Hypothalamus (tissue), 51 donors: ENCODE measurements around the gene HMGN3.

Experiments used
- DNase-seq, 51 donors: peaks; one replicate each; lab custom pipeline; 2025; lab: John Stamatoyannopoulos, UW

HMGN3 gene

DNA sequence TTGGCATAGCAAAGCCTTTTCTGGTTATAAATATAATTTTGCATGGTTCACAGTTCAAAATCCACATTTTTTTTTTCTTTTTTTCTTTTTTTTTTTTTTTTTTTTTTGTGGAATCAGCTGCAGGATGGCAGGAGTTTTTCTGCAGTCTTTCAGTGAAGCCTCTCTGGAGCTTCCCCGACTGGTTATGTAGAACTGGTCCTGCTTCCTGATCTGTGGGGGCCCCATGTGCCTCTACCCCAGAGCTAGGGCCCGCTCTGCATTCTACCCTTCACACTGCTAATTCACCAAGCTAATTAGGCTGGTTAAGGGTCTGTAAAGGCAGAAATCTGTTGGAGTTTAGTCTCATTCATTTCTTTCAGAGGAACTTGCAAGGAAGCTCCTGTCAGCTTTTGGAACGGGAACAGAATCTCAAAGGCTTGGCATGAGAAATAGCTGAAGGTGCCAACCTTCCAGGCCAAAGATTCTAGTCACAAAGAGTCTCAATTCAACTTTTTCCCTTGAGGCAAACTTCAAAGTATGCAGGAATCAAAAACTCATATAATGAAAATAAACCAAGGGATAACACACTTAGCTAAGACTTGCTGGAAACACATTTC, 45.5 kb downstream of the HMGN3 start:
- DNase-seq = peak in 12 of 51 donors; percentile 0 to 36 (median 4)

DNA sequence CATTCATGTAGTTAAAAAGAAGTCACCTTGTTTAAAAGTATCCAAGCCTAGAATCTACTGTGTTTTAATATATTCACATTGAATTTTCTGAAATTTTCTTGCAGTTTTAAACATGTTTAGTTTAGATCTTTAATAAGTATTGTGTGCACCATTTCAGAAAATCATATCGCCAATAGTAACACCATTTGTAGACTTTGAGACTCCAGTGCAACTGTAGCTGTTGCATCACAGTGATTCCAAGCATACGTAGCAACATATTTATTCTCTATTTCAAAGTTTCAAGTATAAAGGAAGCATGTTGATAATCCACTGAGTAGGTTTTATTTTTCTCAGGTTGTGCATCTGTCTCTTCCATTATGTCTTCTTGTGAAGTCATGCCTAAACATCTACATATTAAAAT, 46.4 kb downstream of the HMGN3 start:
- no peak for DNase-seq

DNA sequence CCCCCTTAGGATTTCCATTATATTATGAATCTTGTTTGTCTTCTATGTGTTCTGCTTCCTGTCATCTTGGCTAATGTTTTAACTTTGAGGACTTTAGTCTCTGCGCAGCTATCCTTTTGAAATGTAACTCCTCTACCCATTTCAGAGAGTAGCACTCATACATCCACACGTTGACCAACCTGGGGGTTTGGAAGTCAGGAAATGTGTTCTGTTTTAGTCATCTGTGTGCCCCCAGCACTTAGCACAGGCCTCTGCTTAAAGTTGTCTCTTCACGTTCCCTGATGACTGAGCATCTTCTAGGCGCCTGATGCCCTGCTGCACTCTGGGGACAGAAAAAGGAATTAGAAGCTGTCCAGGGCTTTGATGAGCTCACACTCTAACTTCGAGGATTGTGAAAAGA, 47.9 kb downstream of the HMGN3 start:
- DNase-seq = no peak

DNA sequence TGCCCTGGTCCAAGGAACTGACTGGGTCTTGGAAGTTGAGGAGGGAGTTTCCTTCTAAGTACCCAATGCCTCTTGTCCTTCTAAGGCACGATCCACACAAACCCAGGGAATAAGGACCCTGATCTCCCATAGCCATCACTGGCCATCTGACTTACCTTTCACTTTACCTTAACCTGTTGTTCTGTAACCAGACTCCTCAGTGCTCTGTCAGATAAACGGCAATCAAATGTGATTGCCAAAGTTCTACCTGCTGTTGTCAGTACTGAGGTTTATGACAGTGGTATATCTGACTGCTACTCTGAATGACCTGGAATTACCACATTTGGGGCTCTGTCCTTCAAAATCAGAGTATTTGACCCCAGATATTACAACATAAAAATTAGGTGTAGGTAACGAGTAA, 49.8 kb downstream of the HMGN3 start:
- DNase-seq = no peak

DNA sequence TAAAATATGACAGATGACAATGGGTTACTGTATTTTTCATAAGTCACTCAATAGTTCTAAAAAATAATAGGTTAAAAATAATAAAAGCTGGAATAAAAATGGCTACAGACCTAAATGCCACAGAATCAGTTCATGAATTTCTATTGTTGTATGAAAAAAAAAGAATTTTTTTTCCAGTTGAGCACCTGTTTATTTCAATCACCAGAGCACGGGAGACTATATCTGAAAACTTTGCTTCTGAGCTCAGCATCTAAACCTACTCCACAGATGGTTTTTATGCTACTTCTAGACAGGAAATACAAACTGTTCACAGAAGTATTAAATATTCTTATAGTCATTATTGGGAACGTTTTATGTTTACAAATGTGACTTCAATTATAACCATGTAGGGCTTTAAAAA, 50.4 kb downstream of the HMGN3 start:
- DNase-seq = no peak

DNA sequence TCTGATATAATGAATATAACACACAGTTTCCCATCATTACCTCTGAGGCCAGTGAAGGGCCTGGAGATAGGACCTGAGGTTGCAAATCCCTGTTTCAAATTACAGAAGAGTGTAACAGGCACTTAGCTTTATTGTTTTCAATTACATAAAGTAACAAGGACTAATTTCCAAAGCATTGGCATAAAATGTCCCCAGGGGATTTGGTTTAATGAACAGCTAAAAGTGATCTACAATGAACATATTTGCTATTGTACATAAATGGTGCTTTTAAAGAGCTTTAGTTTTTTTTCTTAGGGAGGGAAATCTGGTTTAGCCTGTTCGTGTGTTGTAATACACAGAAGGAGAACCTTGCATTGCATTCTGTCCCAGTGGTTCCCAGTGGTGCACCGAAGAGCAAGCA, 54.4 kb downstream of the HMGN3 start:
- no peak for DNase-seq

DNA sequence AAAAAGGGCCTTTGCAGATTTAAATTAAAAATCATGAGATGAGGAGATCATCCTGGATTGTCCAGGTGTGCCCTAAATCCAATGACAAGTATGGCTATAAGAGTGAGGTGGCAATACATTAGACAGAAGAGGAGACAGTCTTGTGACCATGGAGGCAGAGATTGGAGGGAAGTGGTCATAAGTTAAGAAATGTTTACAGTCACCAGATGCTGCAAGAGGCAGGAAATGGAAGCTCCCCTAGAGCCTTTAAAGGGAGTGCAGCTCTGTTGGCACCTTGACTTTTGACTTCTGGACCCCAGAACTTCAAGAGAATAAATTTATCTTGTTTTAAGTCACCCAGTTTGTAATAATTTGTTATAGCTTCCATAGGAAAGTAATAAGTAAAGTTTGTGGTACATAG, 61.1 kb downstream of the HMGN3 start:
- no peak for DNase-seq

DNA sequence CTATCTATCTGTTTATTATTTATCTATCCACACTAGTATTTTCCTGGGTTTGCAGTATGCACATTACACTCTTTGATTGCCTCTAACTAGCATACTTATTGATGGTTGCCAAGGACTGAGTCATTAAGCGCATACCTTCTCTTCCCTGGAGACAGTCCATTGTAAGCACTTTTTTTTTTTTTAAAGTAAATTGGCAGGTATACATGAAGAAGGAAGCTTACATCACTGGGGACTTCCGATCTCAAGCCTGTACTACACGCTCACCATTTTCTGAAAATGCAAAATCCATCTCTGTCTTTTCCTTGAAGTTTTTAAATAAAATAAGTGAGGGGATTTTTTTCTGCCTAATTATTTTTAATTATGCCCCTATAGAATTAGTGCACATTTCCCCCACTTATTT, 63.5 kb downstream of the HMGN3 start:
- no peak for DNase-seq

DNA sequence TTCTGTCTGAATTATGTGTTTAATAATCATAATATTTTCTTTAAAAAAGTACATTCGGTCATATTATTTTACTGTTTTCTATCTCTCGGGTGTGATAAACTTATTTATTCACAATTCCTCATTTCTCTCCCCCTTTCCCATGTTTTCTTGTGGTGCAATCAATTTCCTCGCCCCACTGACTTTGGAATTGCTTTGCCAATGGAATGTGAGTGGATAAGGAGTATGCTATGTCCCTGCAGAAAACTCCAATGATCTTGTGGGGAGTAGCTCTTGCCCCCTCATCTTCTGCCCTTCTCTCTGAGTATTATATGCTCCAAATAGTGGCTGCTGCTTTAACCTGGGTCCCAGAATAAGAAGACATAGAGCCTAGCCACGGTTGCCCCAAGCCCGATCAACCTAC, 64.1 kb downstream of the HMGN3 start:
- DNase-seq = no peak

DNA sequence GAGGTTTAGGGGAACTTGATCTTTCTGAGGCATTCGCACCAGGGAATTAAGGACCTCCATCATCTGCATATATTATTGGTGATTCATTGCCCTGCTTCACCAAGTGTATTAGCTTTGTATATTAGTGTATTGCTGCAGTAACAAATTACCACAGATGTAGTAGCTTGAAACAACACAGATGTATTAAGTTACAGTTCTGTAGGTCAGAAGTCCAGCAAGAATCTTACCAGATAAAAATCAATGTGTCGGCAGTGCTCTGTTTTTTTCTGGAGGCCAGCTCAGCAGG, 65.8 kb downstream of the HMGN3 start:
- no peak for DNase-seq

DNA sequence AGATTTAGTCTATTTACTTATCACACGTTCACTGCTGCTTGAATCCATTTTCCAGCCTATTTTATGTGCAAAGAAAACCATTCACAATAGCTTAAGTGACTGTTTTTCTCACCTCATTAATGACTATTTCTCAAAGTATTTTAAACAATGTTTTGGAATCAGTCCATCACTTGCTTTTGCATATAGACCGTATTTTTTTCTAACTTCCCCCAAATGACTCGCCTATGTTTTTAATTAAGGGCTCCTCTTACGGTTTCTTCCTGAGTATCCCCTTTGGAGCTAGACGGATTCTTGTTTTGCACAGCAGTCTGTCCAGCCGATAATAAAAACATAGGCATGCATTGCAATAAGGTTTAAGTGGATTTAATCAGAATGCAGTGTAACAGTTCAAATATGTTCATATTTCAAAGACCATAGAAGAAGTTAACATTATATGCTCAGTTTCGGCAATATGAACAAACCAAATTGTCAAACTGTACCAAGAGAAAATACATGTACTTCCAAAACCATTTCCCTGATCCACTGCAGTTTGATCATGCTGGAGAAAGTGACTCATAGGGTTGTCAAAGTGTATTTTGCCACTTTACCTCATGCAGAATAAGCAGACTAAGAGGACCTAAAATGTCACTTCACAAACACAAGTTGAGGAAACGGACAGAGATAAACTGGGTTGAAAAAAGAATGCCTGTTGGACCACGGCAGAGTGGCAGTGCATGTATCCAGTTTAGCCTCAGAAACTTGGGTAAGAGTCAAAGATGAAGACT, 66.4 kb downstream of the HMGN3 start:
- DNase-seq = no peak

DNA sequence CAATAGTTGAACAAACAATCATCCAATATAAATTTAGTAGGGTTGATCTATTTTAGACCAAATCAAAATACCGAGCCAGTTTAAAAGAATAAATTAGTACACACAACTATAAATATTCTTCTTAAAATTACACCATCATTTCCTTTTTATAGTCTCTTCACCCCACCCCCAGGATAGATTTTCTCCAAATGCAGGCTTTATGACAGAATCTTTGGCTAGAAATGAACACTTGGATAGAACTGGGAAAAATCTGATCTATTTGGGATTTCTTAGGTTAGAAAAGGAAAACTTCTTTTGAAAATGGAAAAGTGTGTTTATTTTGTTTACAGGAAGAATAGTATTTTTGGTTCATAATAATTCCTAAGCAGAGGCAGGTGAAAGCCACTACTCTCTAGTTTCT, 74.6 kb downstream of the HMGN3 start:
- DNase-seq = no peak

DNA sequence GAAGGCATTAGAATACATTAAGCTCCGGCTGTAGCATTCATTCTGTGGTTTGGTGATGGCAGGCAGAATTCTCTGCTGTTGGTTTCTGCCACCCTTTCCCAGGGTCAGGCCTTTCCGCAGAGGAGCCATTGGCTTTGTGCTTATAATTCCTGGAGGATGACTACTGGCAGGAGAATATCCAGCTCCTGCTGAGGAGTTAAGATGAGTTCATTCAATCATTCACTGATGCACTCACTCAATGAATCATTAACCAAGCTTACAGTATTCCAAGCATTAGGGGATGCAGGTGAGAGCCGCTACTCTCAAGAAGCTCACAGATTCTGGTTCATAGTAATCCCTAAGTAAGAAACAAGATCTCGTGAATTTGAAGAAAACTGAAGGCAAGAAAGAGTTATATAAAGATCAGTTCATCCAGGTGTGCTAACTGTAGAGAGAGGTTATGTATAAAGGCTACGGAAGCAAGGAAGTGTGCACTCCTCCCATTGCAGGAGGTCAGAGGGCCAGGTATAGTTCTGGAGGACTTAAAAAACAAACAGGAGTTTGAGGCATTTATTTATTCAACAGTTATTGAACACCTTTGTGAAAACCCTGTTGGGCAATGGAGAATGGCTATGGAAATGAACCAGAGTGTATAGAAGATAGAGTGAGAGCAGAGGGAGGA, 75.5 kb downstream of the HMGN3 start:
- no peak for DNase-seq

DNA sequence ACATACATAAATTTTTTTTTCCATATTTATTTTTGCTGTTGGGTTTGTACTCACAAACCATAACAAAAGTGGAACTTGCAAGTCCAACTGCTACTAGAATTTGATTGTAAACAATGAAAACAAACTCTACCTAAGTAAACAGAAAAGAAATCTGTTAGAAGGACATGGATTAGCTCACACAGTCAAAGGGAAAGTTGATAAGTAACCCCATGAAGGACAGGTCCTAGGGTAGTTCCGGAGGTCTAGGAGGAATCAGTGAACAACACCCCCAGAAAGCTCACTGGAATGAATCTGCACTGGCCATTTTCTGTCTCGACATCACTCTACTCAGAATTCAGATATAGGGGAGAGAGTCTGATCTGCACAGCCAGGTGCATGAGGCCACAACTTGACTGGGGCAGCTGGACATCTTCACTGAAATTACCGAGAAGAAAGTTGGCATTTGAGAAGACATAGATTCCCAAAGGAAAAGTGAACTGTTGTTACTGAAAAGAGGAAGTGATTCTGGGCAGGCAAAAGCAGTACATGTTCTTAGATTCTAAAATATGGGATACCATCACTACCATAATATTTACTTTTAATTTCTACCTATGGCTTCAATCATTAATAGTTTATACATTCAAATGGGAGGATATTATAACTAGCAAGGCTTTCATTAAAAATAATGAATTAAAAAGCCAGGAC, 76.4 kb downstream of the HMGN3 start:
- no peak for DNase-seq

DNA sequence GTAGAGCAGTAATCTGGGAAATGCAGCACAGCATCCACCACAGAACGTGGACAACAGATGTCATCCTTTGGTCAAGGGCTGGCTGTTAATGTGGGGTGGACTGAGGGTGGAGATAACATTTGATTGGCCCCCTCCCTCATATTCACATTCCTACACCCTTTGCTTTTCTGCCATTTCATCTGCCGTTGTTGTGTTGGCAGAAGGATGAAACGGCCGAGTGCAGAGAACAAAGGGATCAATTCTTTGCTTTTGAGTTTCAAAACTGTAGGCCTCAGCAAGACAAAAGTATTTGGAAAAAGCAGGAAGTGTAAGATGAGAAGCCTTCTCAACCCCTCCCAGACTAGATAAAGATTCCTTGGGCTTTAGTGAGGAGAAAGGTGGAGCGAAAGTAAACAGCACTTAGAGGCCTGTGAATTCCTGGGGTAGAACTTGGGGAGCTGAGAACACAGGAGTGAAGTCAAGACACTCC, 82.2 kb downstream of the HMGN3 start:
- no peak for DNase-seq
